ENCODE measurements around the gene ANO3.

ANO3 gene

GRCh38 chr11:26483108-26483507, 151.2 kb downstream of the ANO3 start:
- no peak for DNase-seq (ENCODE audit: low read depth in 4 of 4, low spot score in 1 of 4)

DNA sequence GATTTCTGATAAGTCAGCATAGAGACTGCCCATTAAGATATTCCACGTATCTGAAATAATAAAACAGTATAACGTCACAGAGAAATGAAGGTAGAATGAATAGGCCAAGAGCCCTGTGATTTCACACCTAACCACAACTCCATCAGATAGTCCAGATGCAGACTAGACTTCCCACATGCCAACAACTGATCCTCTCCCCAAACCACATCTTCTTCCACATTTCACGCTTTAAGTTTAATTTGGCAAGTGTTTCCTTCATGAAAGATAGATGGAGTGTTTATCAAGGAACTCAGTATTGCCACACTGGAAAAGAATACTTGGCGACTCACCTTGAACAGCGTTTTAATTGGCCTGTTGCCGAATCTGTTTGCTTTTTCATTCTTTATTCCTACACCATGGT, 158.6 kb downstream of the ANO3 start:
- DNase-seq (ENCODE audit: low read depth in 4 of 4, low spot score in 1 of 4): no peak

GRCh38 chr11:26493616-26494015, 161.7 kb downstream of the ANO3 start:
- DNase-seq (ENCODE audit: low read depth in 4 of 4, low spot score in 1 of 4): no peak

DNA sequence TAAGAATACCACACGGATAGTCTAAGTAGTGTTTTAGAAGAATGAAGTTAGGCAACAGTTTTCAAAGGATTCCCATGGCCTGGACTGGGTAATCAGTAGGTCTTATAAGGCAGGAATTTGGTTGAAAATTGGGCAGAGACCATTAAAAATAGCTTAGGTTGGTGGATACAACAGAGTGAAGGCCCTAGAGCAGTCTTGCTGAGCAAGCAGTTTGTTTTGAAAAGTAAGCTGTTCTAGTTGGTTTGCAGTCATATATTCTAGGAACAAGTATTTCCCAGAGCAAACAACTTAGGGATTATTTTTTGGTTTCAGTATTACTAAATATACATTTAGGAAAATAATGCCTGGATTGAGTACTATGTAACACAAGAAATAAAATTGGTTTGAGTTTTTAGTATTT, 175.3 kb downstream of the ANO3 start:
- no peak for DNase-seq (ENCODE audit: low read depth in 4 of 4, low spot score in 1 of 4)

DNA sequence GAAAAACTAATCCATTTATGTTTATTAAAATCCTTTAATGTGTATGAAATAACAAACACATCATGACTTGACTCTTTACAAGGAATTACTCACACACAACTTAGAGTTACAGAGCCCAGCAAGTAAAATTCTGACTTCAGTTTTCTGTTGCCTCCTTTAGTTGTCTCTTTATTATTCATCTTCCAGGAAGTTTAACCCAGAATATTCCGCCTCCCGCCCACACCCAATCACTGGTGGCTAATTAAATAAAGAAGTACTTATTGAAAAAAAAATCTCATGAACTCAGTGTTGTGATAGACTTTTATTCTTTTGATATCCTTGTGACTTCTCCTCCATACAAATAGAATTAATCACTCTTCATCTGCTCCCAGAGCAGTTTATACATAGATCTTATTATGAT, 178.2 kb downstream of the ANO3 start:
- DNase-seq (ENCODE audit: low read depth in 4 of 4, low spot score in 1 of 4): no peak

- no peak for DNase-seq (ENCODE audit: low read depth in 4 of 4, low spot score in 1 of 4)
These were observed 178.8 kb downstream of the ANO3 start for GRCh38 chr11:26510756-26511155.

DNA sequence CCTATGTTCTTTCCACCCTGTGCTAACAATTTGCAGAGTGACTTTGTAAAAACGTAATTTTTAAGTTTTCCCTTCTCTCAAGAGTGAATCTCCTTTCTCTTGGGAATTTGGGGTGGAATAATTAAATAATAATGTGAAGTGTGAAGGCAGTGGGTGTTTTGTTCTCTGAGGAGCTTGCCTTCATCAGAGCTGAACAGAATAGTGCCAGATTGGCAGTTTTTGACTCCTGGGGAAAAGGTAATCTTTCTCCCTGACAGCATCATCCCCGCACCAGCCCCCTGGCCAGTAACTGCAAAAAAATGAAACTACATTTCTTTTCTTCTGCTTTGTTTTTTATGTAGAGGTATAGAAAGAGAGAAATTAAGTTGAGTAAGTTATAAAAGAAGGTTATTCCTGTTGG, 180.3 kb downstream of the ANO3 start:
- no peak for DNase-seq (ENCODE audit: low read depth in 4 of 4, low spot score in 1 of 4)

DNA sequence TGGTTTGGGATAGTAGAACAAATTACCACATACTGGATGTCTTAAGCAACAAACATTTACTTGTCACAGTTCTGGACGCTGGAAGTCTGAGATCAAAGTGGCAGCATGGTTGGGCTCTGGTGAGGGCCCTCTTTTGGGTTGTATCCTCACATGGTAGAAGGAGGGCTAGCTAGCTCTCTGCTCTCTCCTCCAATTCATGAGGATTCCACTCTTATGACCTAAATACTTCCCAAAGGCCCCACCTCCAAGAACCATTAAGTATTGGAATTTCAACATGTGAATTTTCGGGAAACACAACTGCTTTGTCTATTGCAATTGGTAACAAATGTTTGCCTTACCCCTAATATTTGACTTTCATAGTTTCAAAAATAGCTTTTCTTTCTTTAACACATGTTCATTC, 187.5 kb downstream of the ANO3 start:
- DNase-seq (ENCODE audit: low read depth in 4 of 4, low spot score in 1 of 4): no peak

DNA sequence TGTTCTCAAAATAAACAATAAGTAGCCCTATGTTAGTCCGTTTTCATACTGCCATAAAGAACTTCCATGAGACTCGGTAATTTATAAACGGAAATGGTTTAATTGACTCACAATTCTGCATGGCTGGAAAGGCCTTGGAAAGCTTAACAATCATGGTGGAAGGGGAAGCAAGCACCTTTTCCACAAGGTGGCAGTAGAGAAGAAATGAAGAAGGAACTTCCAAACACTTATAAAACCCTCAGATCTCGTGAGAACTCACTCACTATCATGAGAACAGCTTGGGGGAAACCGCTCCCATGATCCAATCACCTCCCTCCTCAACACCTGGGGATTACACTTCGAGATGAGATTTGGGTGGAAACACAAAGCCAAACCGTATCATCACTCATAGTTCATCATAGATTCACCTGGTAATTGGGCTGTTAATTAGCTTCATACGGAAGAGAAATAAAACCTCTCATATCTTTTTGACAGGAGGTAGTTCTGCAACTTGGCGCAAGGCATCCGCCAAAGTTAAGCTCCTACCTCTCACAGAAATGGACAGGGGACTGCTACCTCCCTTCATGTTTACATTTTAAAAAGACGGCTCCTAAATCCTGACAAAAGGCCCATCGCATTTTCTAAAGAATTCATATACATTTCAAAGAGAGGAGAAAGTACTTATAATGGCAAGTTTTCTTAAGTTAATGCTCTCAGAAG, 191.1 kb downstream of the ANO3 start:
- no peak for DNase-seq (ENCODE audit: low read depth in 4 of 4, low spot score in 1 of 4)

DNA sequence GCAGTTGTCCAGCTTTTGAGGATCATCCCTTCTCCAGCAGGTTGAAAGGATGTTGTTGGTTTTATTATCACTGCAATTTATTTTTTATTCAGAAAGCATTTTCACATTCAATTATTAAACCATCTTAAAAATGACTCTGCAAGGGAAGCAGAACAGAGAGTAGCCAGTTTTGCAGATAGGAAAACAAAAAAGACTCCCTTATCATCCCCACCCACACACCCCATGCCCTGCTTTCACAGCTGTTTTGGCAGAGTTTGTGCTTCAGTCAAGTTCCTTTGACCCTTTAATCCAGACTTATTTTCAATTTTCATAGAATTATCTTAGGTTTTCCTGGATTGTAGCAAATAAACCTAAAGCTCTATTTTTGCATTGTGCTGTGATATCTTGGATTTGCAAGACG, 195.8 kb downstream of the ANO3 start:
- no peak for DNase-seq (ENCODE audit: low read depth in 4 of 4, low spot score in 1 of 4)

DNA sequence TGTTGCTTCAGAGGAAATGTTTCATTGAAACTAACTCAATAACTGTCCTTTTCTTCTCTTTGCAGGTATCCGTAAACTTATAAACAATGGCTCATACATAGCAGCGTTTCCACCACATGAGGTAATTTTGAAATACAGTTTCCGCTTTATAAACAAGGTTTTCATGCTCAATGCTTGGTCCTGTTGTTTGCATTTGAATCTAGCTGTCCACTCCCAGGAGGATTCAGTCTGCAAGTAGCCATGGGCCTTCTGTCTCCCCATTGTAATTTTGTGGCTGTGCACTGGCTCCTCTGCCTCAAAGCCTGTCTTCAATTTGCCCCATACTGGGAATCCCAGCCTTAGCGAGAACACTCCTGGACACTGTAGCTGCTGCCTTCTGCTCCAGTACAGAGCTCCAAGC, 205.4 kb downstream of the ANO3 start:
- no peak for DNase-seq (ENCODE audit: low read depth in 4 of 4, low spot score in 1 of 4)

- no peak for DNase-seq (ENCODE audit: low read depth in 4 of 4, low spot score in 1 of 4)
These were observed 207.6 kb downstream of the ANO3 start for GRCh38 chr11:26539517-26539916.

GRCh38 chr11:26541870-26542269, 209.9 kb downstream of the ANO3 start:
- no peak for DNase-seq (ENCODE audit: low read depth in 4 of 4, low spot score in 1 of 4)

DNA sequence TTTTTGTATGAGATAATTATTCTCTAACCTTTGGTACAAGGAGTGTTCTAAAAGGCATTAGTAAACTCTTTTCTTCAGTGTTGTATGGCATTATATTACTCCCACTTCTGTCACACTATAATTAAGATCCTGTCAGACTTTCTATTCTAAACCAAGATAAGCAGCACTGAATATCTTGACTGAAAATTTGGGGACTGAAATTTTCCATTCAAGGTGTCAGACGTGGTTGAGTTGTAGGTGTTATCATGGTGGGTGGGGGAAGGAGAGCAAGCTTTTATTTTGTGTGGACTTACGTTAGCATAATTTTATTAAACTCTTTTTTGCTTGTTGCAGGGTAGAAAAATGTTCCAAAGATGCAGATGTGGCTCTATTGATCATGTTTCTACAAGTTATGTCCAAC, 217.2 kb downstream of the ANO3 start:
- no peak for DNase-seq (ENCODE audit: low read depth in 4 of 4, low spot score in 1 of 4)

- DNase-seq (ENCODE audit: low read depth in 4 of 4, low spot score in 1 of 4): no peak
These were observed 218.1 kb downstream of the ANO3 start for GRCh38 chr11:26550022-26550421.

- DNase-seq (ENCODE audit: low read depth in 4 of 4, low spot score in 1 of 4): no peak
These were observed 219.4 kb downstream of the ANO3 start for GRCh38 chr11:26551186-26551801.

- DNase-seq (ENCODE audit: low read depth in 4 of 4, low spot score in 1 of 4): no peak
These were observed 221.3 kb downstream of the ANO3 start for GRCh38 chr11:26553182-26553581.

- no peak for DNase-seq (ENCODE audit: low read depth in 4 of 4, low spot score in 1 of 4)
These were observed 222.5 kb downstream of the ANO3 start for GRCh38 chr11:26554455-26554854.

DNA sequence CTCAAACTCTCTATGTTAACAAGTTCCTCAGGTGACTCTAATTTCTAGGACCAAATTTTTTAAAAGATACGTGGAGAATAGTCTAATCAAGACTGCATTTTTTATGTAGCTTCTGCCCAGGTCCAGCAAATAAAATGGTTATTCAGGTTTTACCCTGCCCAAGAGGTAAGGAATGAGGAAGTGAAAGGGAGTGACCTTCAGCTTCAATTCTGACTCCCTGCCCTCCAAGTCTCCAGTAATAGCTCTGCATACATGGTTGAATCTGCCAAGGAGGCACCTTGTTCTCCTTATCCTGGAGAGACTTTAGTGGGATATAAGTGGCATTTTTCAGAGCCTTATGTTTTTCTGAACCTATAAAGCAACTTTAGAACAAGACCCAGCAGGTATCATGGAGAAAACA, 224.7 kb downstream of the ANO3 start:
- DNase-seq (ENCODE audit: low read depth in 4 of 4, low spot score in 1 of 4): no peak

DNA sequence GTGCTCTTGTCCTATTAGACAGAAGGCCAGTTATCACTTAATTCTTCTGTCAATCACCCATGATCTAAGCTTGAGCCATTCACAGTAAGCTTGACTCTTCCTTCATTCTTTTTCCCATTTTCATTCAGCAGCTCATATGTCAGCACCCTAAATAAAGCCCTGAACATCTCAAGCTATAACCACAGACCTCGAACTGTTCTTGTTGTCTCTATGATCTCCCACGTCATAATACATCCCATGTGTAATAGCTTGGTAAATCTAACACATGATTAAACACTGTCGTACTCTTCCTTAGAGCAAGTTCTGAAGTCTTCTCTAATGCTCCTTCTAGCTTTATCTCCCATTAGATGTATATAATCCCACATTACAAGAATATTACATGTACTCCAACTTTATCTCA, 225.7 kb downstream of the ANO3 start:
- no peak for DNase-seq (ENCODE audit: low read depth in 4 of 4, low spot score in 1 of 4)

GRCh38 chr11:26558190-26558589, 226.3 kb downstream of the ANO3 start:
- DNase-seq (ENCODE audit: low read depth in 4 of 4, low spot score in 1 of 4): no peak

DNA sequence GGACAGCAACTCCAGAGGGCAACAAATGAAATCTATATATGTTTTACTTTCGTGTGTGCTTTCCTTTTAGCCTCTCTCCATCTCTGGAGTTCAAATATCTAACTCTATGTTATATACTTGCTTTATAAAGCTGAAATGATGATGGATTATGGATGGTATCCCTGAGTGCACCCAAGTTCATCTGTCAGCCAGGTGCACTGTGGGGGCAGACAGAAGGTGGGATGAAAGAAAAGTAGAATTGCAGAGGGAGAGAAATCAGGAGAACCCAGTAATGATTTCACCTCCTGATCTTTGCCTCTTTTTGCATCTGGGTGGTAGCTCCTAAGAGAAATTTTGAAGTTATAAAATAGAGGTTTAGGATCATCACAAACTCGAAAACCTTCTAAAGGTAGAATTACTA, 237.7 kb downstream of the ANO3 start:
- DNase-seq (ENCODE audit: low read depth in 4 of 4, low spot score in 1 of 4): no peak
